ENCODE results near the gene HFE. TPM values are rescaled to one million over a fixed set of nuclear protein-coding genes. Genes with fewer than 3 reads are reported as not detected.
"Not testable (repeated sequence)": the region's sequence is repeated elsewhere in the genome, so short reads cannot be mapped to it uniquely, and the experiment has no call there.

HFE gene
- total RNA-seq, 4 donors from 2014 or later, result 2.1 to 4.2 (median 3.6) TPM

GRCh38 chr6:26115226-26115625, 28.0 kb downstream of the HFE start:
- WGBS, result 91% methylated on average over 5 of the region's 5 CpGs
- no peaks in the 10 kb centered on the region for H3K36me3 ChIP-seq
- no peak for DNase-seq (ENCODE audit: low spot score in 2 of 2)
- no peaks in the 10 kb centered on the region for H3K27me3 ChIP-seq
- TF ChIP-seq POLR2AphosphoS5 (IDR thresholded peaks at IDR 0.05) (no peak), EP300 (IDR thresholded peaks at IDR 0.05) (no peak), CTCF (IDR thresholded peaks at IDR 0.05) (no peak), POLR2A (IDR thresholded peaks at IDR 0.05) (no peak)
- H3K27ac ChIP-seq, result no peak overlapping the region
- H3K4me3 ChIP-seq, result no peak overlapping the region
- no peaks in the 10 kb centered on the region for H3K9me3 ChIP-seq
- H3K4me1 ChIP-seq, result no peaks in the 10 kb centered on the region

- no peak overlapping the region for H3K27ac ChIP-seq
- H3K36me3 ChIP-seq, result no peaks in the 10 kb centered on the region
- DNase-seq (ENCODE audit: low spot score in 2 of 2), result no peak
- WGBS, result 98% methylated on average over 4 of the region's 4 CpGs
- no peak for TF ChIP-seq POLR2AphosphoS5 (IDR thresholded peaks at IDR 0.05)
- TF ChIP-seq POLR2A (IDR thresholded peaks at IDR 0.05), result no peak
- no peak for TF ChIP-seq EP300 (IDR thresholded peaks at IDR 0.05)
- no peak for TF ChIP-seq CTCF (IDR thresholded peaks at IDR 0.05)
- H3K9me3 ChIP-seq, result no peaks in the 10 kb centered on the region
- H3K4me1 ChIP-seq, result no peaks in the 10 kb centered on the region
- no peak overlapping the region for H3K4me3 ChIP-seq
- no peaks in the 10 kb centered on the region for H3K27me3 ChIP-seq
Measured at GRCh38 chr6:26116267-26116666, 29.0 kb downstream of the HFE start.

GRCh38 chr6:26118999-26119398, 31.8 kb downstream of the HFE start:
- peaks cover 6% of the 10 kb centered on the region for H3K4me1 ChIP-seq
- H3K27me3 ChIP-seq, result no peaks in the 10 kb centered on the region
- H3K9me3 ChIP-seq, result no peaks in the 10 kb centered on the region
- peak overlapping the region; percentile 31 for H3K27ac ChIP-seq
- 83% methylated on average over 7 of the region's 7 CpGs for WGBS
- TF ChIP-seq POLR2A (IDR thresholded peaks at IDR 0.05) (no peak), CTCF (IDR thresholded peaks at IDR 0.05) (no peak), POLR2AphosphoS5 (IDR thresholded peaks at IDR 0.05) (no peak), EP300 (IDR thresholded peaks at IDR 0.05) (no peak)
- H3K4me3 ChIP-seq, result no peak overlapping the region
- H3K36me3 ChIP-seq, result no peaks in the 10 kb centered on the region
- DNase-seq (ENCODE audit: low spot score in 2 of 2), result no peak

GRCh38 chr6:26120115-26120514, 32.9 kb downstream of the HFE start:
- DNase-seq (ENCODE audit: low spot score in 2 of 2); H3K9me3 ChIP-seq; H3K27me3 ChIP-seq; H3K27ac ChIP-seq; H3K4me3 ChIP-seq; H3K4me1 ChIP-seq; H3K36me3 ChIP-seq: not testable (repeated sequence)
- 97% methylated on average over 8 of the region's 8 CpGs for WGBS

GRCh38 chr6:26120807-26121140, 33.5 kb downstream of the HFE start:
- no peak overlapping the region for H3K27ac ChIP-seq
- peaks cover 6% of the 10 kb centered on the region for H3K4me1 ChIP-seq
- DNase-seq (ENCODE audit: low spot score in 2 of 2), result no peak
- H3K36me3 ChIP-seq, result no peaks in the 10 kb centered on the region
- no peak overlapping the region for H3K4me3 ChIP-seq
- WGBS, result 98% methylated on average over 3 of the region's 3 CpGs
- no peak for TF ChIP-seq POLR2A (IDR thresholded peaks at IDR 0.05)
- TF ChIP-seq EP300 (IDR thresholded peaks at IDR 0.05), result no peak
- no peak for TF ChIP-seq CTCF (IDR thresholded peaks at IDR 0.05)
- TF ChIP-seq POLR2AphosphoS5 (IDR thresholded peaks at IDR 0.05), result no peak
- H3K9me3 ChIP-seq, result no peaks in the 10 kb centered on the region
- H3K27me3 ChIP-seq, result no peaks in the 10 kb centered on the region

Data from suprapubic skin (tissue), 4 donors.